Body of pancreas (tissue), 4 donors: ENCODE measurements around the gene LTBP2. TPM values are rescaled to one million over a fixed set of nuclear protein-coding genes. Genes with fewer than 3 reads are reported as not detected.

ENCODE experiments used
- ATAC-seq: fragments of 150-250 bp; one replicate; pipeline ENCODE4 v1.9.1; 2016
- DNase-seq, 4 donors: peaks; one replicate each; pipeline ENCODE4 v3.0.0-alpha.2; 2019
- H3K27ac ChIP-seq, 4 donors: fragments of 200-600 bp; sonication (generic); 1 replicate in 3 of 4; 2 replicates in 1 of 4; pipeline versions ENCODE4 v1.5.1 to v1.6.1; 2016 to 2019; ENCODE audit warnings: mild to moderate bottlenecking in 1 of 4, mixed read lengths in 1 of 4, moderate library complexity in 1 of 4
- H3K27me3 ChIP-seq, 2 donors: fragments of 200-600 bp; sonication (generic); one replicate each; pipeline ENCODE4 v1.6.0; 2016; ENCODE audit warnings: mild to moderate bottlenecking in 1 of 2
- H3K36me3 ChIP-seq, 2 donors: fragments of 200-600 bp; sonication (generic); replicated peaks in 1 of 2; 2 replicates each; pipeline ENCODE4 v1.5.1; 2016; ENCODE audit warnings: low read depth in 2 of 2; ENCODE audit not compliant: insufficient read depth in 1 of 2
- H3K4me1 ChIP-seq: fragments of 200-600 bp; sonication (generic); one replicate; pipeline ENCODE4 v1.6.0; 2016
- H3K4me3 ChIP-seq, 2 donors: fragments of 200-600 bp; sonication (generic); 1 replicate in 1 of 2; 2 replicates in 1 of 2; pipeline ENCODE4 v1.5.1; 2016 to 2019
- H3K9me3 ChIP-seq, 3 donors: fragments of 200-600 bp; sonication (generic); 1 replicate in 2 of 3; 2 replicates in 1 of 3; pipeline ENCODE4 v1.5.1; 2016
- CTCF ChIP-seq, 7 experiments: fragments of 450-650 bp in 4 of 7; fragments of 200-600 bp in 3 of 7; sonication (generic) in 3 of 7; IDR thresholded peaks; one replicate each; pipeline ENCODE4 v1.5.1; 2016 to 2019; ENCODE audit warnings: antibody characterized with exemption in 7 of 7
- POLR2A ChIP-seq, 3 donors: fragments of 450-650 bp; IDR thresholded peaks; one replicate each; pipeline ENCODE4 v1.6.1; 2016; ENCODE audit warnings: antibody characterized with exemption in 3 of 3, mild to moderate bottlenecking in 2 of 3
- WGBS, 2 donors: methylation state at CpG; one replicate each; pipeline ENCODE4 v1.1.5; 2017; 5-methylcytosine and 5-hydroxymethylcytosine counted together
- intact Hi-C: fragments of 100-400 bp; cut with DNase I; formaldehyde crosslinking; loops from one replicate; pipeline ENCODE4 v1.15.1; 2023
- total RNA-seq, 2 donors: library from RNA; depleted of rRNA; stranded (reverse); fragments of >200 nt; gene quantifications; one replicate each; pipeline ENCODE4 v1.1.0, GENCODE V29; 2016

LTBP2 gene
- total RNA-seq, 2 donors from 2014 or later = 15.8 to 20.4 TPM

GRCh38 chr14:74501691-74502090 is 110.3 kb downstream of the LTBP2 start:
- no peaks in the 10 kb centered on the region for H3K9me3 ChIP-seq
- no peak overlapping the region for H3K27ac ChIP-seq
- intact Hi-C loops = no loop called here
- WGBS, 2 donors = 66 to 73% methylated on average over 5 of the region's 5 CpGs
- H3K4me1 ChIP-seq = no peaks in the 10 kb centered on the region
- no peaks in the 10 kb centered on the region for H3K36me3 ChIP-seq
- H3K27me3 ChIP-seq = no peaks in the 10 kb centered on the region
- DNase-seq = no peak
- ATAC-seq = no peak
- TF ChIP-seq CTCF (IDR thresholded peaks at IDR 0.05) = no peak
- no peak for TF ChIP-seq POLR2A (IDR thresholded peaks at IDR 0.05)
- no peak overlapping the region for H3K4me3 ChIP-seq

GRCh38 chr14:74501135-74501614 is 110.9 kb downstream of the LTBP2 start:
- intact Hi-C loops = no loop called here
- H3K36me3 ChIP-seq = no peaks in the 10 kb centered on the region
- no peak overlapping the region for H3K27ac ChIP-seq
- WGBS, 2 donors = 40 to 50% methylated on average over 11 to 16 of the region's 16 CpGs
- no peaks in the 10 kb centered on the region for H3K4me1 ChIP-seq
- DNase-seq (peak; percentile 63 to 88 (median 78)), ATAC-seq (peak; percentile 57)
- no peaks in the 10 kb centered on the region for H3K9me3 ChIP-seq
- no peak overlapping the region for H3K4me3 ChIP-seq
- TF ChIP-seq POLR2A (IDR thresholded peaks at IDR 0.05) (no peak), CTCF (IDR thresholded peaks at IDR 0.05) (peak in 6 of 7 experiments; percentile 28 to 67 (median 54))
- no peaks in the 10 kb centered on the region for H3K27me3 ChIP-seq

GRCh38 chr14:74500417-74501134 is 111.5 kb downstream of the LTBP2 start:
- H3K4me3 ChIP-seq = no peak overlapping the region
- TF ChIP-seq POLR2A (IDR thresholded peaks at IDR 0.05) (no peak), CTCF (IDR thresholded peaks at IDR 0.05) (no peak)
- no peaks in the 10 kb centered on the region for H3K36me3 ChIP-seq
- WGBS, 2 donors = 79 to 84% methylated on average over 8 to 10 of the region's 10 CpGs
- no peak for ATAC-seq
- intact Hi-C loops = no loop called here
- H3K27me3 ChIP-seq = no peaks in the 10 kb centered on the region
- H3K27ac ChIP-seq = no peak overlapping the region
- no peak for DNase-seq
- H3K4me1 ChIP-seq = no peaks in the 10 kb centered on the region
- no peaks in the 10 kb centered on the region for H3K9me3 ChIP-seq

GRCh38 chr14:74495356-74495755 is 116.7 kb downstream of the LTBP2 start:
- 65 to 83% methylated on average over 2 of the region's 2 CpGs for WGBS, 2 donors
- DNase-seq (no peak), ATAC-seq (no peak)
- intact Hi-C loops = no loop called here
- H3K27ac ChIP-seq = no peak overlapping the region
- H3K4me1 ChIP-seq = peaks cover 21% of the 10 kb centered on the region
- no peaks in the 10 kb centered on the region for H3K9me3 ChIP-seq
- no peak overlapping the region for H3K4me3 ChIP-seq
- no peaks in the 10 kb centered on the region for H3K36me3 ChIP-seq
- TF ChIP-seq CTCF (IDR thresholded peaks at IDR 0.05) = no peak
- no peak for TF ChIP-seq POLR2A (IDR thresholded peaks at IDR 0.05)
- H3K27me3 ChIP-seq = no peaks in the 10 kb centered on the region
